ENCODE data around the gene SETBP1. TPM values are rescaled to one million over a fixed set of nuclear protein-coding genes. Genes with fewer than 3 reads are reported as not detected.

Gene SETBP1
- total and polyA plus RNA-seq, 2 of the 8 experiments (the other 6 are each of a cell fraction or from before 2014, with no cell fraction given) = 2.0 to 6.5 TPM

DNA sequence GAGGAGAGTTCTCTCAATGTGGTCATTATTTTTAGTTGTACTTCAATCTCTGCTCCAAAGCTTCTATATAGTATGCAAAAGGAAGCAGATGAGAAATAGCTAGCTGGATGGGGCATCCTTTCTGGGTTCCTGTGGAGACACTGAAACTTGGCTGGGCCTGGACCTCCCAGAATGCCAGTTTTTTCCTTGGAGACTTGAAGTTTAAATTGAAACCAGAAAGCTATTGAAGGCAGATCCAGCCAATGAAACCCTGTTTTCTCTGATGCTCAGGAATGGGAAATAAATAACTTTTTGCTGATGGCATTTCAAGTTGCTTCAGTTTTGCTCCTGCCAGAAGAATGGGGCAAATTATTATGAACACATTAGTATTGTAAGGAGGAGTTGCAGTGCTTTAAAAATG is 2.9 kb downstream of the SETBP1 start (continued):
- TF ChIP-seq SIRT6 (IDR thresholded peaks at IDR 0.05; ENCODE audit: low read length) = no peak

Data from H1 (cell line).